IPS-NIHi11 (cell line): ENCODE measurements around the gene ACTA2.
"Not testable (repeated sequence)": the region's sequence is repeated elsewhere in the genome, so short reads cannot be mapped to it uniquely, and the experiment has no call there.

Source experiments
- DNase-seq: peaks from one replicate; pipeline ENCODE4 v3.0.0; 2012; ENCODE audit warnings: mixed read lengths, low spot score

ACTA2 gene

DNA sequence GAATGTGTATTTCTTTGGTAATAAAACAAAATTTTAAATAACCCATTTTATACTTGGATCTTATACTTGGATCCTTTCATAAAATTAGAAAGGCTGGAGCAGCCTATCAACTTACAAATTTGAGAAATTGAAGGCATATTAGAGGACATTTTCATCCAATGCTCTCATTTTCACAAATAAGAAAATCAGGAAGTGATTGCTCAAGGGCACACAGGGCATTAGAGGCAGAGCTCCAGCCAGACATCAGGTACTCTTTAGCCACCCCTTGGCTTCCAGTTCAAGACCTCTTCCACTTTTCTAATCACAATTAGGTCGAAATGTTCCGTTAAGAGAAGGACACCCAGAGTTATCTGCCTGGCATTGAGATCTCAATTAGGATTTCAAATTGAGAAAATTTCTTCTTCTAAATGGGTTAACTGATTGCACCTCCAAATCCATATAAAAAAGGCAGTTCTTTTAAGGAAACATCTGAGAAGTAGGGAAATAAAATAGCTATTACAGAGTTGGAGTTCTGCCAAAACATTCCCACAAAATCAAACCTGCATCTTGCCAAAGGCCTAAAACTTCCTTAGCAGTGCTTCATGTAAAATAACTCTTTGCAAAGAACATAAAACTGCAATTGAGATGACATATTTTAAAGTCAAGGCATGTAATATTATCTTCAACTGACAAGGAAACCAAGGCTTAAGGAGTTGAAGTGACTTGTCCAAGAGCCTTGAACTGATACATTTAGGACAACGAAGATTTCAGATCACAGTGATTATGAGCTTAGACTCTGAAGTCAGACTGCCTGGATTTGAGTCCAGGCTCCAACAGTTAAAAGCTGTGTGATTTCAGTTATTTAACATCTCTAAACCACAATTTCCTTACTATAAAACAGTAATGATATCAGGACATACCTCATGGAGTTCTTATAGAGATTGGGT, 2.4 kb downstream of the ACTA2 start:
- no peak for DNase-seq

- no peak for DNase-seq
Measured at GRCh38 chr10:88949051-88949450, 3.5 kb downstream of the ACTA2 start.

DNA sequence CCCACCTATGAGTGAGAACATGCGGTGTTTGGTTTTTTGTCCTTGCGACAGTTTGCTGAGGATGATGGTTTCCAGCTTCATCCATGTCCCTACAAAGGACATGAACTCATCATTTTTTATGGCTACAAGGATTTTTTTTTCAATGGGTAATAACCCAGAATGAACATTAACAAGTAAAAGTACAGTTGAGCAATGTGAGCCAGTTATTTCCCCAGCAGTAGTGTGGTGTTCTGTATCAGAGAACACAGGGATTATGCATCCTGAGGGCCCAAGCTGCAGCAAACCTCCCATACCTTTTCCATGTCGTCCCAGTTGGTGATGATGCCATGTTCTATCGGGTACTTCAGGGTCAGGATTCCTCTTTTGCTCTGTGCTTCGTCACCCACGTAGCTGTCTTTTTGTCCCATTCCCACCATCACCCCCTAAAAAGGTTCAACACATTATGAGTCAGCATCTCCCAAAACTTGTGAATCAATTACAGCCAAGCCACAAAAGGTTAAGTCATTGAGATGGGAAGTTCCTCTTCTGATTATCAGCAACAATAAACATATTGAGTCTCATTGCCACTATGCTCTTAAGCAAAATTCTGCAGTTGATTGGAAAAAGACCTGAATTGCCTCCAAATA, 5.5 kb downstream of the ACTA2 start:
- no peak for DNase-seq

GRCh38 chr10:88946200-88946599, 6.4 kb downstream of the ACTA2 start:
- DNase-seq = no peak

DNA sequence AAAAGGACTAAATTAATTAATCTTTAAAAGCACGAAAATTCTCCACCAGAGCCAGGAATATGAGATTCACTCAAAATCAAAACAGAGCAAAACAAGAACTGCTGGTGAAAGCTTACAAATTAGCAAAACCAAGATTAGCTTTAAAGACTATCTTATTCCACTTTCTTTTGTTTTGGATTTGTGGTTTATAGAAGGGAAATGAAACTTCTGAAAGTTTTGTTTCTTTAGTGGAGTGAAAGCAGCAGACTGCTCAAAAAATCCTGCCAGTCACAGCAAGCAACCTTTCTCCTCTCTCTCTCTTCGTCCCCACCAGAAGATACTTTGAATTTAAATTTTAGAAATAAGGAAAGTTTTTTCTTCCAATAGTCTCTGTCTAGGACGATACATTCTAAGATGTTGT, 7.8 kb downstream of the ACTA2 start:
- no peak for DNase-seq

DNA sequence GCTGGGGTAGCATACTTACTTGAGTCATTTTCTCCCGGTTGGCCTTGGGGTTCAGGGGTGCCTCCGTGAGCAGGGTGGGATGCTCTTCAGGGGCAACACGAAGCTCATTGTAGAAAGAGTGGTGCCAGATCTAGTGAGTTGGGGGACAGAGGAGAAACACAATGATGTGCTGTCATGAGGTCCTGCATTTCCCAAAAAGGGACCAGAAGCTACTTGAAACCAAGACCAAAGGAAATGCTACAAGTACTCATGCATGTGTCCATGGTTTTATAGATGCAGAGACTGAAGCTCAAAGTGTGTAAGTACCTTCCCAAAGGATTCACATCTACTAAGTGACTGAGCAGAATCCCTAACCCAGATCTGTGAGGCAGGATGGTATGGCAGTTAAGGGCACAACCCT, 8.8 kb downstream of the ACTA2 start:
- DNase-seq = no peak

- DNase-seq = no peak
Measured at GRCh38 chr10:88941026-88941425, 11.5 kb downstream of the ACTA2 start.

GRCh38 chr10:88938938-88939337, 13.6 kb downstream of the ACTA2 start:
- DNase-seq = no peak

DNA sequence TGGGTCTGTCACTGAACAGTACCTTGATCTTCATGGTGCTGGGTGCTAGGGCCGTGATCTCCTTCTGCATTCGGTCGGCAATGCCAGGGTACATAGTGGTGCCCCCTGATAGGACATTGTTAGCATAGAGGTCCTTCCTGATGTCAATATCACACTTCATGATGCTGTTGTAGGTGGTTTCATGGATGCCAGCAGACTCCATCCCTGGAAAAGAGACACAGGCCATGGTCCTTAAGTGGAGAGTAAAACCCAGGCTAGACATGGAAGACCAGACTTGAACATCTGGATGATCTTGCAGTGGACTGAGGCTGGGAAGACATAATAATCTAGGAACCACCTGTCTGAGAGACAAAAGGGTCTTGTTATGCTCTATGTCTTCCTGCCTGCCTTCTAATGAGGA, 14.5 kb downstream of the ACTA2 start:
- no peak for DNase-seq

DNA sequence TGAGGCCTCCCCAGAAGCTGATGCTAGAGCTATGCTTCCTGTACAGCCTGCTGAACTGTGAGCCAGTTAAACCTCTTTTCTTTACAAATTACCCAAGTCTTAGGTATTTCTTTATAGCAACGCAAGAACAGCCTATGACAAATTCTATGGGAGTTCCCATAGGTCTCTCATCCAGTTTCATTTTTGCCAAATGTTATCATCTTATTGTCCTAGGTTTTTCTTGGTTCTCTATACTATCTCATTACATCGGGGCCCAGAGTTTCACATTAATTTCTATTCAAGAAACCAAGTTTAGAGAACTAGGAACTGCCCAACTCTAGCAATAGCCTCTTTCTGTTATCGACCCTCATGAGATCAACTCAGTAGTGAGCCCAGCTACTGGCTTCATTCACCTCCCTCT, 15.9 kb downstream of the ACTA2 start:
- DNase-seq = no peak

- DNase-seq = peak; percentile 71
Measured at GRCh38 chr10:88934900-88935672, 17.5 kb downstream of the ACTA2 start.

GRCh38 chr10:88933564-88933963, 19.0 kb downstream of the ACTA2 start:
- DNase-seq = no peak

DNA sequence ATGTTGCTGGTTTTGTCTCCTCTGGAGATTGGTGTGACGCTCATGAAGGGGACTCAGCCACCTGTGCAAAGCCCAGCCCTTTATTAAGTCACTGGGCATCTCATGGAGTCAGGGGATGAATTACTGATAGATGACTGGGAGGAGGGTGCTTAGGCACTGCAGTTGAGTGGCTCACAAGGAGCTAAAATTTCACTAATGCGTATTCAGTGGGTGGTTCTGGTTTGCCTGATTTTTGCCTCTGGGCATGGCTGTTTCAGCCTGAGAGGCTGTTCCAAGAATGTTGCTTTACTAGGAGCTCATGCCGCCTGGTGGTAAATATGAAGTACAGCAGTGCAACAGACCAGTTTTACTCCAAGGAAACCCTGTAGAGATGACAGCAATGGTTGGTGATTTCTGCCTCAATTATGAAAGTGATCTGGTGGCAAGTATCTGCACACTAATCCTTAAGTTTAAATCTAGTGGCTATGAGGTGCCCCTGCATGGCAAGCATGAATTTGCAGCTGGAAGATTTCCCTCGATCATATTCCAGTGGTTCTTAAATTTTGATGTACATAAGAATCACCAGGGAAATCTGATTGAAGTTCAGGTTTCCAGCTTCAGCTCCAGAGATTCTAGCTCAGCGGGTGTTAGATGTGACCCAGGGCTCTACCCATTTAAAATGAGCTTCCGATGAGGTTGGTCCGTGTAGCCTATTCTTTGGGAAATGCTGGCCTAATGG, 19.9 kb downstream of the ACTA2 start:
- DNase-seq = peak; percentile 76

GRCh38 chr10:88932029-88932428, 20.5 kb downstream of the ACTA2 start:
- not testable (repeated sequence) for DNase-seq

- DNase-seq = no peak
Measured at GRCh38 chr10:88931548-88931947, 21.0 kb downstream of the ACTA2 start.

GRCh38 chr10:88928254-88928653, 24.3 kb downstream of the ACTA2 start:
- no peak for DNase-seq

GRCh38 chr10:88927416-88927690, 25.2 kb downstream of the ACTA2 start:
- DNase-seq = no peak

GRCh38 chr10:88926566-88927415, 25.8 kb downstream of the ACTA2 start:
- no peak for DNase-seq

DNA sequence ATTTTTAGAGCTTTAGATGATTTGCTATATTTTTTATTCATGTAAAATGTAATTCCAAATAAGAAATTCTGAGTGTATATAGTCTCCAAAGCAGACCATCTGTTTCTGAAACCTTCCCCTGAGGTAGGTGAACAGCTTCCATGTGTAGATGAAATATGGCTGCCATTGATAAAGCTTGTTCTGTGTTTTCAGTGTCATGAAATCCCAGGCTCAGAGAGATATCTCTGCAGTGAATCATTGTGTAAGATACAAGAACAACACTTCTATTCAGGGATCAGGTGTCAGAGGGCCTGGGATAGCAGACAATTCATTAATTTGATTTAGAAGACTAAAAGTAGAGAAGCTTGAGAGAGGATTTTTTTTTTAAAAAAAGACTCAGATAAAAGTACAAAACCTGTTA, 29.1 kb downstream of the ACTA2 start:
- DNase-seq = no peak

DNA sequence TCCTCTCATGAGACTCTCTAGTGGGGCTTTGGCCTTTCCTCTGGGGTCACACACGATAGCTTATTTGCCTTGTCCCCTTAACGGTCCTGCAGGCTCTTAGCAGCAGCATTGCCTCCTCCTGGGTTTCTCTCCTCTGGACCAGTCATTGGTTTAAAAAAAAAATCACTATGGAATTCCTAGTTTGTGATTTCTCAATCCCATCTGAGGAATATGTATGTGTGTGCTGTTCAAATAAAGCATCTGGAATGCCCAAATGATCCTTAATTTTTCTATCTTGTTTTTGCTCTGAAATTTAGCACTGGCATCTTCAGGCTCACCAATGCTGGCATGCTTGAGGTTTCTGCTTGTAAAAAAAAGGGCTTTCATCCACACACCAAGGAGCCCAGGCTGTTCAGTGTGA, 30.5 kb downstream of the ACTA2 start:
- no peak for DNase-seq

DNA sequence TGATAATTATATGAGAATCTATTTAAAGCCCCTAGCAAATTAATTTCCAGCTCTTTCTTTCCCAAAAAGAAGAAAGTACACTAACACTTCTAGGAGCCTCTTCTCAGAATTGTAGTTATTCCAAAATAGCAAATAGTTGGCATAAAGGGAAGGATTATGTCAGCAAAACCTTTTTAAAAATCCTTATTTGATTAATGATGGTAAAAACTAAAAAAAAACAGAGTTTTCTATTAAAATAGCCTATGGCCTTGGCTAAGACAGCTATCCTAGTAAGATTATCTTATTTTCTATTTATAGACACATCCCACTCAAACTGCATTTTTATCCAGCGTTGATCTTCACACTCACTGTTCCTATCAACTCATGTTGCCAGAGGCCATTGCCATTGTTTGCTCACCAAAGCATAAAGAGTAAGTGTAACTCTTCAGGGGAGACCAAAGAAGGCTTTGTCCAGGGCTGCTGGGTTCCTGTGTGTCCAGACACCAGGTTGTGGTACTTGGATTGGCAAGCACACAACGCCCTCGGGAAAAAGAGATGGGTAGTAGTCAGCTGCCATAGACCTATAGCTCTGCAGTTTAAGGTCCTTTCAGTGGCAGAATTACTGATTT, 31.5 kb downstream of the ACTA2 start:
- no peak for DNase-seq
